Right lung (tissue), 10 donors: ENCODE results near the gene NID2. TPM values are rescaled to one million over a fixed set of nuclear protein-coding genes. Genes with fewer than 3 reads are reported as not detected.

Experiments used
- DNase-seq, 2 donors: peaks; one replicate each; pipeline ENCODE4 v3.0.0-alpha.2; 2013
- long read RNA-seq, 8 donors: transcript quantifications; one replicate each; lab custom pipeline, GENCODE V29; 2026
- polyA plus RNA-seq, 5 donors: library from polyadenylated mRNA; unstranded; fragments of 120-200 nt; gene quantifications; one replicate each; pipeline versions ENCODE4 v1.2.1 to v1.2.3, GENCODE V29; 2013; ENCODE audit warnings: inconsistent platforms in 1 of 5, low replicate concordance in 1 of 5; ENCODE audit not compliant: insufficient read length in 5 of 5, insufficient read depth in 1 of 5

NID2 gene, protein sequence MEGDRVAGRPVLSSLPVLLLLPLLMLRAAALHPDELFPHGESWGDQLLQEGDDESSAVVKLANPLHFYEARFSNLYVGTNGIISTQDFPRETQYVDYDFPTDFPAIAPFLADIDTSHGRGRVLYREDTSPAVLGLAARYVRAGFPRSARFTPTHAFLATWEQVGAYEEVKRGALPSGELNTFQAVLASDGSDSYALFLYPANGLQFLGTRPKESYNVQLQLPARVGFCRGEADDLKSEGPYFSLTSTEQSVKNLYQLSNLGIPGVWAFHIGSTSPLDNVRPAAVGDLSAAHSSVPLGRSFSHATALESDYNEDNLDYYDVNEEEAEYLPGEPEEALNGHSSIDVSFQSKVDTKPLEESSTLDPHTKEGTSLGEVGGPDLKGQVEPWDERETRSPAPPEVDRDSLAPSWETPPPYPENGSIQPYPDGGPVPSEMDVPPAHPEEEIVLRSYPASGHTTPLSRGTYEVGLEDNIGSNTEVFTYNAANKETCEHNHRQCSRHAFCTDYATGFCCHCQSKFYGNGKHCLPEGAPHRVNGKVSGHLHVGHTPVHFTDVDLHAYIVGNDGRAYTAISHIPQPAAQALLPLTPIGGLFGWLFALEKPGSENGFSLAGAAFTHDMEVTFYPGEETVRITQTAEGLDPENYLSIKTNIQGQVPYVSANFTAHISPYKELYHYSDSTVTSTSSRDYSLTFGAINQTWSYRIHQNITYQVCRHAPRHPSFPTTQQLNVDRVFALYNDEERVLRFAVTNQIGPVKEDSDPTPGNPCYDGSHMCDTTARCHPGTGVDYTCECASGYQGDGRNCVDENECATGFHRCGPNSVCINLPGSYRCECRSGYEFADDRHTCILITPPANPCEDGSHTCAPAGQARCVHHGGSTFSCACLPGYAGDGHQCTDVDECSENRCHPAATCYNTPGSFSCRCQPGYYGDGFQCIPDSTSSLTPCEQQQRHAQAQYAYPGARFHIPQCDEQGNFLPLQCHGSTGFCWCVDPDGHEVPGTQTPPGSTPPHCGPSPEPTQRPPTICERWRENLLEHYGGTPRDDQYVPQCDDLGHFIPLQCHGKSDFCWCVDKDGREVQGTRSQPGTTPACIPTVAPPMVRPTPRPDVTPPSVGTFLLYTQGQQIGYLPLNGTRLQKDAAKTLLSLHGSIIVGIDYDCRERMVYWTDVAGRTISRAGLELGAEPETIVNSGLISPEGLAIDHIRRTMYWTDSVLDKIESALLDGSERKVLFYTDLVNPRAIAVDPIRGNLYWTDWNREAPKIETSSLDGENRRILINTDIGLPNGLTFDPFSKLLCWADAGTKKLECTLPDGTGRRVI (N-terminal part only)
- 100 to 1,000 TPM; 191 to 560 (median 234) TPM for polyA plus RNA-seq
- long read RNA-seq, donor 1, full-length matches to known transcripts: 18 of 201 reads
- long read RNA-seq, donor 1, partial matches to known transcripts: 183 of 201 reads
- long read RNA-seq, donor 1, other reads (novel, unspliced or antisense): 0 of 201 reads
- long read RNA-seq, donor 2, full-length matches to known transcripts: 9 of 53 reads
- long read RNA-seq, donor 2, partial matches to known transcripts: 44 of 53 reads
- long read RNA-seq, donor 2, other reads (novel, unspliced or antisense): 0 of 53 reads
- long read RNA-seq, donor 3, full-length matches to known transcripts: 15 of 75 reads
- long read RNA-seq, donor 3, partial matches to known transcripts: 60 of 75 reads
- long read RNA-seq, donor 3, other reads (novel, unspliced or antisense): 0 of 75 reads
- long read RNA-seq, donor 4, full-length matches to known transcripts: 4 of 69 reads
- long read RNA-seq, donor 4, partial matches to known transcripts: 65 of 69 reads
- long read RNA-seq, donor 4, other reads (novel, unspliced or antisense): 0 of 69 reads
- long read RNA-seq, donor 5, full-length matches to known transcripts: 9 of 77 reads
- long read RNA-seq, donor 5, partial matches to known transcripts: 68 of 77 reads
- long read RNA-seq, donor 5, other reads (novel, unspliced or antisense): 0 of 77 reads
- long read RNA-seq, donor 6, full-length matches to known transcripts: 11 of 64 reads
- long read RNA-seq, donor 6, partial matches to known transcripts: 53 of 64 reads
- long read RNA-seq, donor 6, other reads (novel, unspliced or antisense): 0 of 64 reads
- long read RNA-seq, donor 7, full-length matches to known transcripts: 10 of 106 reads
- long read RNA-seq, donor 7, partial matches to known transcripts: 96 of 106 reads
- long read RNA-seq, donor 7, other reads (novel, unspliced or antisense): 0 of 106 reads
- long read RNA-seq, donor 8, partial matches to known transcripts: 20 of 22 reads
- long read RNA-seq, donor 8, other reads (novel, unspliced or antisense): 0 of 22 reads

GRCh38 chr14:52068615-52069306 lies at the start of gene NID2:
NID2 (minus strand) TSS chr14:52069059; CDS start chr14:52068994, 65 bp downstream.
- DNase-seq: peak; percentile 89 to 92

- DNase-seq: no peak
Observed at GRCh38 chr14:52117111-52117832, 48.4 kb upstream of the NID2 start.

DNA sequence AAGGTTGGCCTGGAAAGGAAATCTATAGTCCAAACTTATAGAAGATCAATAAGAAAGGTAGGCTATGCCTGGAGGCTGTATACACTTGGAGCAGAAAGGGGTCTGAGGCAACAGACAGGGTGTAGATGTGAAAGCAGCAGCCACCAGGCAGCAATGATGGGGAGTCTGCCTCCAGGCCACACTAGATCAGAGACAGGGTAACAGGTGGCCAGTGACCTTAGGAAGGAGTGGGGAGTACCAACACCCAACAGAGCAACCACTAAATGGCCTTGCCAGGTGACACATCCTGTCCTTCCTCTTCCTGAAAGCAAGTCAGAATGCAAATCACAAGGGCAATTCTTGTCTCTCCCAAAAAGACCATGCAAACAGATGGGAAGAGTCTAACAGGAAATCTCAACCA lies 46.4 kb upstream of the NID2 start:
- DNase-seq: no peak

GRCh38 chr14:52112336-52113018 lies 43.6 kb upstream of the NID2 start:
- DNase-seq: no peak

- no peak for DNase-seq
Observed at GRCh38 chr14:52111583-52111982, 42.7 kb upstream of the NID2 start.

GRCh38 chr14:52110441-52111086 lies 41.7 kb upstream of the NID2 start:
- no peak for DNase-seq

- no peak for DNase-seq
Observed at GRCh38 chr14:52108823-52109222, 40.0 kb upstream of the NID2 start.

GRCh38 chr14:52106840-52107239 lies 38.0 kb upstream of the NID2 start:
- no peak for DNase-seq

- DNase-seq: no peak
Observed at GRCh38 chr14:52103416-52103815, 34.6 kb upstream of the NID2 start.

GRCh38 chr14:52095794-52096193 lies 26.9 kb upstream of the NID2 start:
- no peak for DNase-seq

DNA sequence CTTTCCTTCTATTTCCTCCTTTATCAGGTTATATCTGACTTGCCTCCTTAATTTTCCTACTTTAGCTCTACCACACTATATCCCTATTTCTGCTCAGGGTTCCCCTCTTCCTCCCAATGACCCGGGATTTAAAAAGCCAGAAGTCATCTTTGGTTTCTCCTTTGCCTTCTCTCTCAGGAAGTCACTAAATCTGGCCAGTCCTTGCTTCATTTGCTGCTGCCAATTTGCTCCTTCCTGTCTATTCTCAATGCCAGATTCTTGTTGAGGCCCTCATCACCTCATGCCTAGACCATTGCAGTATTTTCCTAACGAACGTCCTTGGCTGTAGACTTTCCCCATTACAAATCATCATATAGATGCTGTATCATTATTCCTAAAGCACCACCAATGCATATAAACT lies 26.5 kb upstream of the NID2 start:
- no peak for DNase-seq

GRCh38 chr14:52094546-52095271 lies 25.9 kb upstream of the NID2 start:
- no peak for DNase-seq

- no peak for DNase-seq
Observed at GRCh38 chr14:52091928-52092327, 23.1 kb upstream of the NID2 start.

GRCh38 chr14:52090936-52091335 lies 22.1 kb upstream of the NID2 start:
- DNase-seq: no peak

- no peak for DNase-seq
Observed at GRCh38 chr14:52089218-52089617, 20.4 kb upstream of the NID2 start.

DNA sequence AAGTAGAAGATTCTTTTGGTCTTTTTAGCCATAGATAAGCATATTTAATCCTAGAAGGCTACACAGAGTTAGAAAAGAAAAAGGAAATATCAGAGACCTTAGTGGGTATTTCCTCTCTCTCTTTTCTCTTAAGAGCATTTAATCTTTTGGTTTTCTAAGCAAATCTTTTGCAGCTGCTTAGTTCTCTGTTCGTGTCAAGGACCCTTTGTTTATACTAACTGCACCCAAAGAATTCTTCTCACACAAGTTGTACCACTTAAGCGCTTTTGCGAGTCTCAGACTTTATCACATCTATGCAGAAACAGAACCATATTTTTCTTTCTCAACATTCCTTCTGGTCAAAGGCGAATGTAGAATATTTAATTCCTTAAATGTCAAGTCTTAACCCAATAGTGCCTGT lies 17.9 kb upstream of the NID2 start:
- DNase-seq: no peak
